ENCODE results near the gene SELENOF. TPM values are rescaled to one million over a fixed set of nuclear protein-coding genes. Genes with fewer than 3 reads are reported as not detected.

The SELENOF gene
- polyA plus RNA-seq, 1 of the 3 experiments (the other 2 are of a cell fraction): 155 TPM

- no peak overlapping the region for H3K4me3 ChIP-seq (ENCODE audit: low read depth in 2 of 2, low read length in 1 of 2)
- TF ChIP-seq IRF3 (IDR thresholded peaks at IDR 0.05; ENCODE audit: low read depth, low read length) (no peak), FOSL2 (IDR thresholded peaks at IDR 0.05; ENCODE audit: borderline replicate concordance, low read depth) (no peak), CTCF (IDR thresholded peaks at IDR 0.05) (no peak), TEAD4 (IDR thresholded peaks at IDR 0.05; ENCODE audit: borderline replicate concordance, insufficient read depth) (no peak), NFIC (IDR thresholded peaks at IDR 0.05; ENCODE audit: borderline replicate concordance) (no peak), FOXM1 (IDR thresholded peaks at IDR 0.05; ENCODE audit: low read depth) (no peak), USF1 (IDR thresholded peaks at IDR 0.05; ENCODE audit: borderline replicate concordance, low read depth) (no peak), JUND (IDR thresholded peaks at IDR 0.05) (no peak), EP300 (IDR thresholded peaks at IDR 0.05; ENCODE audit: borderline replicate concordance in 1 of 2, low read depth in 1 of 2, low read length in 1 of 2) (no peak), SMC3 (IDR thresholded peaks at IDR 0.05; ENCODE audit: low read depth, low read length) (no peak), REST (IDR thresholded peaks at IDR 0.05; ENCODE audit: low read depth, low read length) (no peak), YY1 (IDR thresholded peaks at IDR 0.05; ENCODE audit: low read depth) (no peak), GATA2 (CRISPR knock-in tag; IDR thresholded peaks at IDR 0.05) (no peak), POLR2AphosphoS5 (IDR thresholded peaks at IDR 0.05; ENCODE audit: low read depth, low read length) (no peak), USF2 (IDR thresholded peaks at IDR 0.05; ENCODE audit: borderline replicate concordance, low read depth, low read length) (no peak), RAD21 (IDR thresholded peaks at IDR 0.05; ENCODE audit: low read length) (no peak), CHD2 (IDR thresholded peaks at IDR 0.05; ENCODE audit: low read length, partially characterized antibody) (no peak), TAF1 (IDR thresholded peaks at IDR 0.05; ENCODE audit: borderline replicate concordance, low read depth, low read length) (no peak)
- TF ChIP-seq, protein P1, sequence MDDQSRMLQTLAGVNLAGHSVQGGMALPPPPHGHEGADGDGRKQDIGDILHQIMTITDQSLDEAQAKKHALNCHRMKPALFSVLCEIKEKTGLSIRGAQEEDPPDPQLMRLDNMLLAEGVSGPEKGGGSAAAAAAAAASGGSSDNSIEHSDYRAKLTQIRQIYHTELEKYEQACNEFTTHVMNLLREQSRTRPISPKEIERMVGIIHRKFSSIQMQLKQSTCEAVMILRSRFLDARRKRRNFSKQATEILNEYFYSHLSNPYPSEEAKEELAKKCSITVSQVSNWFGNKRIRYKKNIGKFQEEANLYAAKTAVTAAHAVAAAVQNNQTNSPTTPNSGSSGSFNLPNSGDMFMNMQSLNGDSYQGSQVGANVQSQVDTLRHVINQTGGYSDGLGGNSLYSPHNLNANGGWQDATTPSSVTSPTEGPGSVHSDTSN (IDR thresholded peaks at IDR 0.05): no peak
- no peaks in the 10 kb centered on the region for H3K9me2 ChIP-seq
- no peaks in the 10 kb centered on the region for H3K79me2 ChIP-seq (ENCODE audit: insufficient read depth)
- H3K36me3 ChIP-seq (replicated peaks in 1 of 2; ENCODE audit: control insufficient read depth in 1 of 2, insufficient read depth in 2 of 2, low read length in 1 of 2): no peaks in the 10 kb centered on the region
- H3K4me2 ChIP-seq: no peak overlapping the region
- DNase-seq: no peak
- no peak overlapping the region for H3K27ac ChIP-seq (ENCODE audit: low read depth in 2 of 2, low read length in 1 of 2)
- H3K4me1 ChIP-seq (ENCODE audit: control insufficient read depth in 1 of 2, insufficient read depth in 2 of 2, low read depth in 1 of 2, low read length in 1 of 2): no peaks in the 10 kb centered on the region; a peak in 1 of 4 replicates
- ChIA-PET CTCF (interaction anchor here (0.8 to 2.4 kb wide), 3 partner anchors 7 to 258 kb away, joined by 3 to 9 read pairs (median 5); partner anchors contain the start of gene SH3GLB1), POLR2A (no interaction called here)
- H3K9me3 ChIP-seq: no peaks in the 10 kb centered on the region
- no peak overlapping the region for H2AFZ ChIP-seq (ENCODE audit: low read depth)
- no peak overlapping the region for H3K9ac ChIP-seq
- no peaks in the 10 kb centered on the region for H4K20me1 ChIP-seq (ENCODE audit: insufficient read depth)
- no peaks in the 10 kb centered on the region for H3K27me3 ChIP-seq (ENCODE audit: insufficient read depth)
- H3F3A ChIP-seq (replicated peaks; ENCODE audit: insufficient read depth): no peaks in the 10 kb centered on the region
Observed at GRCh38 chr1:86826856-86827255, 87.1 kb downstream of the SELENOF start.

Measured in SK-N-SH (cell line).